C4-2B (cell line): ENCODE data around the gene STK4.

Source experiments
- CTCF ChIP-seq: fragments of 450-650 bp; conservative IDR thresholded peaks from 2 replicates; pipeline ENCODE4 v1.5.1; 2017; ENCODE audit warnings: mild to moderate bottlenecking
- ZFX ChIP-seq: fragments of 450-650 bp; IDR thresholded peaks from 2 replicates; pipeline ENCODE4 v1.6.1; 2017

GRCh38 chr20:45017857-45018256 lies 51.5 kb downstream of the STK4 start:
- TF ChIP-seq CTCF (no peak), ZFX (no peak)
